OCI-LY7 (cell line): Measurements from ENCODE around the gene GSTT2. TPM values are rescaled to one million over a fixed set of nuclear protein-coding genes. Genes with fewer than 3 reads are reported as not detected.
A peak's percentile ranks its signal among the peaks of the same experiment; 100 is the strongest.
"Not testable (repeated sequence)": the region's sequence is repeated elsewhere in the genome, so short reads cannot be mapped to it uniquely, and the experiment has no call there.

ENCODE experiments used
- Bru-seq: library from RNA; stranded (reverse); fragments of 400-500 nt; gene quantifications from one replicate; lab custom pipeline; 2021; lab: Mats Ljungman, UMichigan
- BruChase-seq, 2 experiments: library from RNA; stranded (reverse); fragments of 400-500 nt; gene quantifications; one replicate each; lab custom pipeline; 2021; lab: Mats Ljungman, UMichigan
- BruUV-seq: library from RNA; stranded (reverse); fragments of 400-500 nt; replicated peaks from 2 replicates; lab custom pipeline; 2021; lab: Mats Ljungman, UMichigan
- CTCF ChIA-PET: fragments of 300-600 bp; sonication (Branson Sonifier 250); formaldehyde crosslinking; loops from one replicate; lab custom pipeline; 2022; ENCODE audit warnings: antibody characterized with exemption; ENCODE audit not compliant: unreplicated experiment; lab: Charles Lee
- POLR2A ChIA-PET: fragments of 300-600 bp; sonication (Branson Sonifier 250); formaldehyde crosslinking; loops from one replicate; lab custom pipeline; 2022; ENCODE audit warnings: antibody characterized with exemption; lab: Charles Lee
- DNase-seq: peaks from one replicate; pipeline ENCODE4 v3.0.0-alpha.2; 2015; ENCODE audit warnings: low spot score
- H2AFZ ChIP-seq: fragments of 200-600 bp; sonication (generic), shearing (Covaris generic); 2 replicates; pipeline ENCODE4 v1.6.1; 2014; ENCODE audit warnings: mild to moderate bottlenecking, antibody characterized with exemption, low read length, moderate library complexity
- H3K27ac ChIP-seq: fragments of 200-600 bp; sonication (generic); 2 replicates; pipeline ENCODE4 v1.5.1; 2014; ENCODE audit warnings: mixed run types, low read depth, mild to moderate bottlenecking, moderate library complexity, low read length, inconsistent platforms; ENCODE audit not compliant: poor library complexity, severe bottlenecking
- H3K36me3 ChIP-seq: fragments of 200-600 bp; sonication (generic); 2 replicates; pipeline ENCODE4 v1.6.1; 2014; ENCODE audit warnings: mild to moderate bottlenecking, antibody characterized with exemption, low read length, moderate library complexity, mixed read lengths; ENCODE audit not compliant: insufficient read depth
- H3K4me1 ChIP-seq: fragments of 200-600 bp; sonication (generic); 2 replicates; pipeline ENCODE4 v1.5.1; 2014; ENCODE audit warnings: mild to moderate bottlenecking, low read length; ENCODE audit not compliant: insufficient read depth, poor library complexity, severe bottlenecking
- H3K4me2 ChIP-seq: fragments of 200-600 bp; sonication (generic); 2 replicates; pipeline ENCODE4 v1.6.1; 2014; ENCODE audit warnings: mild to moderate bottlenecking, low read length
- H3K4me3 ChIP-seq: fragments of 200-600 bp; sonication (generic); 2 replicates; pipeline ENCODE4 v1.5.1; 2014; ENCODE audit warnings: mild to moderate bottlenecking, low read depth, low read length; ENCODE audit not compliant: poor library complexity, severe bottlenecking
- H3K79me2 ChIP-seq: fragments of 200-600 bp; sonication (generic); 2 replicates; pipeline ENCODE4 v1.6.1; 2016; ENCODE audit warnings: low read depth, mild to moderate bottlenecking, low read length, moderate library complexity, mixed read lengths; ENCODE audit not compliant: insufficient read depth
- H3K9me2 ChIP-seq: fragments of 200-600 bp; sonication (generic); 2 replicates; pipeline ENCODE4 v1.6.1; 2016; ENCODE audit warnings: mild to moderate bottlenecking, low read length, mixed read lengths; ENCODE audit not compliant: insufficient read depth
- H3K9me3 ChIP-seq: fragments of 200-600 bp; sonication (generic); 2 replicates; pipeline ENCODE4 v1.6.1; 2014; ENCODE audit warnings: mild to moderate bottlenecking, mixed run types, low read length, mixed read lengths
- H4K20me1 ChIP-seq: fragments of 200-600 bp; sonication (generic); 2 replicates; pipeline ENCODE4 v1.6.1; 2014; ENCODE audit warnings: mild to moderate bottlenecking, antibody characterized with exemption, low read length, moderate library complexity, mixed read lengths; ENCODE audit not compliant: insufficient read depth
- CTCF ChIP-seq: fragments of 200-600 bp; sonication (generic); conservative IDR thresholded peaks from 2 replicates; pipeline ENCODE4 v1.5.1; 2014; ENCODE audit warnings: mild to moderate bottlenecking, antibody characterized with exemption, low read length, moderate library complexity, mixed read lengths
- EZH2phosphoT487 ChIP-seq: fragments of 200-600 bp; sonication (generic); IDR thresholded peaks from 2 replicates; pipeline ENCODE4 v1.6.1; 2018; ENCODE audit warnings: low read depth, borderline replicate concordance, mild to moderate bottlenecking, mixed run types, antibody characterized with exemption, low read length, moderate library complexity, mixed read lengths
- intact Hi-C: fragments of 100-400 bp; cut with micrococcal nuclease; formaldehyde crosslinking; loops from one replicate; pipeline ENCODE4 v1.10.0; 2022; ENCODE audit not compliant: unreplicated experiment
- long read RNA-seq: library from polyadenylated mRNA; stranded (forward); transcript quantifications from one replicate; pipeline ENCODE4 v2.0.0, GENCODE V29; 2022
- total RNA-seq, 2 experiments: library from RNA; depleted of rRNA in 1 of 2; stranded (reverse); fragments of >200 nt in 1 of 2; shearing (Covaris generic) in 1 of 2; gene quantifications; 2 replicates each; pipeline ENCODE4 v1.2.3, GENCODE V29; 2014 to 2022

The GSTT2 gene
- total RNA-seq (2014; rRNA removed; shearing (Covaris generic)) (not detected in 2 replicates), total RNA-seq (2022) (not detected in 2 replicates), Bru-seq, nascent RNA (not detected), BruChase-seq, experiment 1, labeled RNA remaining after a 6-hour chase (not detected), BruChase-seq, experiment 2, labeled RNA remaining after a 2-hour chase (not detected)
- long read RNA-seq = 0 reads

- H3K4me1 ChIP-seq, H3K4me3 ChIP-seq, H3K79me2 ChIP-seq, H3K9me2 ChIP-seq, CTCF ChIA-PET, BruUV-seq, DNase-seq, H3K27ac ChIP-seq, POLR2A ChIA-PET, H3K9me3 ChIP-seq, H3K36me3 ChIP-seq, H3K4me2 ChIP-seq, H2AFZ ChIP-seq, H4K20me1 ChIP-seq: not testable (repeated sequence)
- intact Hi-C loops = loop anchor here (10.0 kb wide), 1 partner anchor 265 kb away; the partner anchor contains the start of gene GGT5
Measured at GRCh38 chr22:23979557-23980240, at the start of gene GSTT2. Gene GSTT2, plus strand, starts transcription at chr22:23980134.

- Histone ChIP-seq H3K36me3 (no peaks in the 10 kb centered on the region), H3K9me2 (no peaks in the 10 kb centered on the region), H3K27ac (no peak overlapping the region), H3K9me3 (no peaks in the 10 kb centered on the region), H3K4me2 (no peak overlapping the region), H2AFZ (no peak overlapping the region), H3K79me2 (no peaks in the 10 kb centered on the region), H3K4me1 (no peaks in the 10 kb centered on the region), H3K4me3 (no peak overlapping the region), H4K20me1 (no peaks in the 10 kb centered on the region)
- CTCF ChIA-PET = no interaction called here
- POLR2A ChIA-PET = interaction anchor here (0.6 kb wide), 1 partner anchor 133 kb away, joined by 3 read pairs; no protein-coding TSS in a partner anchor
- no peak for DNase-seq
- intact Hi-C loops = no loop called here
- no peak for TF ChIP-seq CTCF
- TF ChIP-seq EZH2phosphoT487 = no peak
- BruUV-seq = no TSS peak
Measured at GRCh38 chr22:23938328-23939016, 41.5 kb upstream of the GSTT2 start.

GRCh38 chr22:23939017-23939357 lies 40.9 kb upstream of the GSTT2 start:
- TF ChIP-seq CTCF = no peak
- no peak for TF ChIP-seq EZH2phosphoT487
- H3K9me3 ChIP-seq = no peaks in the 10 kb centered on the region
- no peaks in the 10 kb centered on the region for H4K20me1 ChIP-seq
- no peak overlapping the region for H3K4me2 ChIP-seq
- H3K4me1 ChIP-seq = no peaks in the 10 kb centered on the region
- CTCF ChIA-PET = no interaction called here
- no peak overlapping the region for H3K4me3 ChIP-seq
- DNase-seq = no peak
- intact Hi-C loops = no loop called here
- no peaks in the 10 kb centered on the region for H3K79me2 ChIP-seq
- H3K36me3 ChIP-seq = no peaks in the 10 kb centered on the region
- H3K27ac ChIP-seq = no peak overlapping the region
- POLR2A ChIA-PET = interaction anchor here (0.6 kb wide), 1 partner anchor 133 kb away, joined by 3 read pairs; no protein-coding TSS in a partner anchor
- H3K9me2 ChIP-seq = no peaks in the 10 kb centered on the region
- no peak overlapping the region for H2AFZ ChIP-seq
- no TSS peak for BruUV-seq

GRCh38 chr22:23940166-23940565 lies 39.8 kb upstream of the GSTT2 start:
- H3K4me1 ChIP-seq, BruUV-seq, H2AFZ ChIP-seq, H4K20me1 ChIP-seq, CTCF ChIA-PET, H3K9me3 ChIP-seq, H3K9me2 ChIP-seq, H3K27ac ChIP-seq, DNase-seq, POLR2A ChIA-PET, H3K79me2 ChIP-seq, H3K4me3 ChIP-seq, H3K4me2 ChIP-seq, intact Hi-C loops, H3K36me3 ChIP-seq: not testable (repeated sequence)

- DNase-seq, H3K9me2 ChIP-seq, H3K27ac ChIP-seq, BruUV-seq, H3K9me3 ChIP-seq, intact Hi-C loops, CTCF ChIA-PET, H3K4me2 ChIP-seq, H4K20me1 ChIP-seq, POLR2A ChIA-PET, H3K36me3 ChIP-seq, H3K79me2 ChIP-seq, H3K4me3 ChIP-seq, H3K4me1 ChIP-seq: not testable (repeated sequence)
- H2AFZ ChIP-seq = peak overlapping the region; percentile 46; the same call in 1 of the 2 replicates
Measured at GRCh38 chr22:23947391-23947790, 32.5 kb upstream of the GSTT2 start.
